H1 (cell line): ENCODE measurements around the gene C6orf120. TPM values are rescaled to one million over a fixed set of nuclear protein-coding genes. Genes with fewer than 3 reads are reported as not detected.

ENCODE experiments used
- CTCF ChIA-PET: fragments of 300-600 bp; sonication (Branson Sonifier 250); formaldehyde crosslinking; loops from one replicate; lab custom pipeline; 2021; ENCODE audit not compliant: partially characterized antibody; lab: Charles Lee
- POLR2A ChIA-PET: fragments of 300-600 bp; sonication (Branson Sonifier 250); formaldehyde crosslinking; loops from one replicate; lab custom pipeline; 2021; ENCODE audit warnings: inconsistent platforms; ENCODE audit not compliant: partially characterized antibody; lab: Charles Lee
- DNase-seq, 2 experiments: peaks; one replicate each; pipeline versions ENCODE4 v3.0.0 to v3.0.0-alpha.2; 2010 to 2022; ENCODE audit warnings: low spot score in 2 of 2, low read depth in 1 of 2, mixed read lengths in 1 of 2
- FAIRE-seq: peaks from 2 replicates; lab custom pipeline; 2011; peaks lifted over from hg19 to GRCh38; lab: Jason Lieb, UNC
- H2AFZ ChIP-seq: 2 replicates; pipeline ENCODE4 v1.8.1; 2012; ENCODE audit warnings: low read length, inconsistent platforms
- H2AK5ac ChIP-seq: 2 replicates; pipeline ENCODE4 v1.6.1; 2013; ENCODE audit warnings: low read depth, low read length
- H2BK120ac ChIP-seq: replicated peaks from 2 replicates; pipeline ENCODE3; 2013; ENCODE audit warnings: low read depth, low read length, inconsistent platforms
- H2BK12ac ChIP-seq: 2 replicates; pipeline ENCODE4 v1.6.1; 2013; ENCODE audit warnings: low read depth, low read length
- H2BK15ac ChIP-seq: 2 replicates; pipeline ENCODE4 v1.6.1; 2013; ENCODE audit warnings: low read length
- H2BK20ac ChIP-seq: 2 replicates; pipeline ENCODE4 v1.6.1; 2013; ENCODE audit warnings: low read length
- H2BK5ac ChIP-seq: 2 replicates; pipeline ENCODE4 v1.6.1; 2013; ENCODE audit warnings: low read depth, low read length
- H3K14ac ChIP-seq: 2 replicates; pipeline ENCODE4 v1.6.1; 2013; ENCODE audit warnings: inconsistent platforms; ENCODE audit not compliant: insufficient read length
- H3K18ac ChIP-seq: 2 replicates; pipeline ENCODE4 v1.6.1; 2013; ENCODE audit warnings: low read length; ENCODE audit errors: extremely low read depth
- H3K23ac ChIP-seq: 2 replicates; pipeline ENCODE4 v1.6.1; 2013; ENCODE audit warnings: inconsistent platforms; ENCODE audit not compliant: insufficient read length
- H3K23me2 ChIP-seq: 2 replicates; pipeline ENCODE4 v1.6.1; 2013; ENCODE audit warnings: low read depth, low read length
- H3K27ac ChIP-seq: 2 replicates; pipeline ENCODE4 v1.6.1; 2011; ENCODE audit warnings: low read depth, low read length, inconsistent platforms
- H3K27me3 ChIP-seq, 4 experiments: replicated peaks in 1 of 4; 1 replicate in 1 of 4; 2 replicates in 3 of 4; pipeline versions ENCODE4 v1.6.1 to v1.8.1; 2011 to 2013; ENCODE audit warnings: low read length in 3 of 4, mild to moderate bottlenecking in 3 of 4, inconsistent platforms in 2 of 4, mixed read lengths in 2 of 4, moderate library complexity in 1 of 4; ENCODE audit not compliant: control insufficient read depth in 3 of 4, insufficient read depth in 3 of 4; ENCODE audit errors: extremely low read depth in 1 of 4
- H3K36me3 ChIP-seq, 4 experiments: 2 replicates each; pipeline versions ENCODE4 v1.6.1 to v1.8.1; 2011 to 2013; ENCODE audit warnings: mild to moderate bottlenecking in 4 of 4, low read length in 3 of 4, moderate library complexity in 2 of 4, control low read depth in 1 of 4, inconsistent platforms in 1 of 4; ENCODE audit not compliant: insufficient read depth in 4 of 4, control insufficient read depth in 2 of 4
- H3K4ac ChIP-seq: replicated peaks from 2 replicates; pipeline ENCODE3; 2013; ENCODE audit warnings: low read length, low read depth, mixed read lengths, inconsistent platforms; ENCODE audit not compliant: insufficient read length
- H3K4me1 ChIP-seq, 4 experiments: replicated peaks in 1 of 4; 1 replicate in 1 of 4; 2 replicates in 3 of 4; pipeline versions ENCODE4 v1.6.1 to v1.8.1; 2011 to 2013; ENCODE audit warnings: low read length in 3 of 4, inconsistent platforms in 2 of 4, mixed read lengths in 1 of 4; ENCODE audit not compliant: insufficient read depth in 4 of 4, control insufficient read depth in 3 of 4
- H3K4me2 ChIP-seq, 2 experiments: 2 replicates each; pipeline versions ENCODE4 v1.6.1 to v1.8.1; 2011 to 2013; ENCODE audit warnings: low read depth in 2 of 2, low read length in 2 of 2, control low read depth in 1 of 2, inconsistent platforms in 1 of 2, mild to moderate bottlenecking in 1 of 2; ENCODE audit not compliant: insufficient read depth in 1 of 2
- H3K4me3 ChIP-seq, 4 experiments: fragments of 200-600, 300-600 bp in 1 of 4; sonication (generic), shearing (Covaris generic), sonication (Bioruptor Twin) in 1 of 4; 2 replicates each; pipeline versions ENCODE4 v1.5.1 to v1.8.1; 2011 to 2016; ENCODE audit warnings: low read length in 4 of 4, low read depth in 3 of 4, control low read depth in 2 of 4, inconsistent platforms in 2 of 4, mild to moderate bottlenecking in 2 of 4, mixed read lengths in 1 of 4, moderate library complexity in 1 of 4; ENCODE audit not compliant: insufficient read depth in 2 of 4; ENCODE audit errors: extremely low read depth in 1 of 4
- H3K56ac ChIP-seq: replicated peaks from 2 replicates; pipeline ENCODE3; 2013; ENCODE audit warnings: low read depth, mild to moderate bottlenecking, mixed read lengths, low read length, inconsistent platforms; ENCODE audit not compliant: insufficient read length
- H3K79me1 ChIP-seq: 2 replicates; pipeline ENCODE4 v1.6.1; 2013; ENCODE audit warnings: low read depth, low read length, control low read depth
- H3K79me2 ChIP-seq, 2 experiments: 2 replicates each; pipeline versions ENCODE4 v1.6.1 to v1.8.1; 2012 to 2013; ENCODE audit warnings: low read length in 2 of 2, mild to moderate bottlenecking in 2 of 2, inconsistent platforms in 1 of 2; ENCODE audit not compliant: insufficient read depth in 2 of 2, control insufficient read depth in 1 of 2
- H3K9ac ChIP-seq, 4 experiments: replicated peaks in 1 of 4; 1 replicate in 1 of 4; 2 replicates in 3 of 4; pipeline versions ENCODE4 v1.6.1 to v1.8.1; 2011 to 2013; ENCODE audit warnings: low read depth in 3 of 4, low read length in 3 of 4, control low read depth in 2 of 4, mild to moderate bottlenecking in 2 of 4, moderate library complexity in 2 of 4, inconsistent platforms in 1 of 4; ENCODE audit errors: extremely low read depth in 1 of 4
- H3K9me3 ChIP-seq, 2 experiments: 2 replicates each; pipeline versions ENCODE4 v1.6.1 to v1.8.1; 2012 to 2013; ENCODE audit warnings: mild to moderate bottlenecking in 2 of 2, moderate library complexity in 2 of 2, control low read depth in 1 of 2, inconsistent platforms in 1 of 2, low read depth in 1 of 2, low read length in 1 of 2, mixed read lengths in 1 of 2; ENCODE audit not compliant: insufficient read depth in 2 of 2
- H4K20me1 ChIP-seq, 2 experiments: replicated peaks in 1 of 2; 2 replicates each; pipeline versions ENCODE3 to v1.8.1; 2011 to 2013; ENCODE audit warnings: inconsistent platforms in 2 of 2, low read length in 2 of 2, mild to moderate bottlenecking in 1 of 2; ENCODE audit not compliant: insufficient read depth in 2 of 2, control insufficient read depth in 1 of 2
- H4K5ac ChIP-seq: 2 replicates; pipeline ENCODE4 v1.6.1; 2013; ENCODE audit warnings: low read length, low read depth, mixed read lengths, inconsistent platforms; ENCODE audit not compliant: insufficient read length
- H4K8ac ChIP-seq: 2 replicates; pipeline ENCODE4 v1.8.0; 2013; ENCODE audit warnings: mild to moderate bottlenecking, moderate library complexity, low read length, inconsistent platforms; ENCODE audit not compliant: insufficient read depth; ENCODE audit errors: extremely low read depth
- H4K91ac ChIP-seq: replicated peaks from 2 replicates; pipeline ENCODE3; 2013; ENCODE audit warnings: low read length, mixed read lengths, inconsistent platforms; ENCODE audit not compliant: insufficient read length
- BCL11A ChIP-seq, 2 experiments: IDR thresholded peaks; one replicate each; pipeline ENCODE4 v1.6.1; 2011; ENCODE audit warnings: low read depth in 2 of 2, low read length in 2 of 2, mild to moderate bottlenecking in 2 of 2
- CREB1 ChIP-seq: IDR thresholded peaks from 2 replicates; pipeline ENCODE4 v1.6.1; 2012; ENCODE audit warnings: inconsistent platforms
- CTBP2 ChIP-seq: IDR thresholded peaks from 2 replicates; pipeline ENCODE4 v1.7.0; 2011; ENCODE audit warnings: borderline replicate concordance, mild to moderate bottlenecking, moderate library complexity, mixed read lengths, low read length; ENCODE audit not compliant: insufficient read depth, insufficient read length
- HDAC2 ChIP-seq, 2 experiments: fragments of 300-600 bp in 1 of 2; sonication (generic) in 1 of 2; IDR thresholded peaks; 2 replicates each; pipeline ENCODE4 v1.6.1; 2011 to 2012; ENCODE audit warnings: low read depth in 2 of 2, low read length in 2 of 2, mild to moderate bottlenecking in 2 of 2, moderate library complexity in 2 of 2, borderline replicate concordance in 1 of 2, inconsistent platforms in 1 of 2
- RNF2 ChIP-seq: fragments of 200-900, 300-1000 bp; sonication (generic); IDR thresholded peaks from 2 replicates; pipeline ENCODE4 v1.7.1; 2016; ENCODE audit warnings: borderline replicate concordance, low read depth, mild to moderate bottlenecking, antibody characterized with exemption, low read length; ENCODE audit not compliant: poor library complexity, severe bottlenecking; ENCODE audit errors: missing control alignments
- SIN3A ChIP-seq, 2 experiments: IDR thresholded peaks in 1 of 2; conservative IDR thresholded peaks in 1 of 2; 2 replicates each; pipeline ENCODE4 v1.6.1; 2011 to 2012; ENCODE audit warnings: low read length in 2 of 2, improper control_type of control experiment in 1 of 2, low read depth in 1 of 2, mild to moderate bottlenecking in 1 of 2
- WGBS, 2 experiments: shearing (Covaris generic) in 1 of 2; methylation state at CpG; one replicate each; pipeline versions ENCODE4 v1.1.6 to v1.1.7; 2013 to 2015; ENCODE audit warnings: low lambda C conversion rate in 2 of 2, mixed read lengths in 2 of 2, inconsistent platforms in 1 of 2, low coverage in 1 of 2, missing lambda C conversion rate in 1 of 2; ENCODE audit not compliant: insufficient replicate concordance in 2 of 2, insufficient coverage in 1 of 2, insufficient read length in 1 of 2; ENCODE audit errors: extremely low coverage in 1 of 2, missing lambda C conversion rate in 1 of 2; 5-methylcytosine and 5-hydroxymethylcytosine counted together
- polyA plus RNA-seq, 7 experiments: library from polyadenylated mRNA; depleted of rRNA in 3 of 7; stranded (reverse) in 5 of 7; unstranded in 2 of 7; fragments of >200 nt in 5 of 7; fragments of 200-250 nt in 2 of 7; gene quantifications; 1 replicate in 5 of 7; 2 replicates in 1 of 7; 4 replicates in 1 of 7; pipeline versions ENCODE4 v1.2.1 to v1.2.3, GENCODE V29; 2011 to 2013; ENCODE audit warnings: missing spikeins in 2 of 7, mixed read lengths in 2 of 7
- total RNA-seq: library from RNA; stranded (reverse); fragmentation: NEBNext Ultra II Directional; extraction: Animal tissue kit (Norgen Biotek cat#: 25700); gene quantifications from 2 replicates; pipeline ENCODE4 v1.2.1, GENCODE V29; 2021
- TF ChIP-seq, protein P1 (sequence below): IDR thresholded peaks from 2 replicates; pipeline ENCODE4 v1.6.1; 2012; ENCODE audit warnings: inconsistent platforms
- TF ChIP-seq, protein P2 (sequence below): IDR thresholded peaks from 2 replicates; pipeline ENCODE4 v1.6.1; 2012; ENCODE audit warnings: low read length, inconsistent platforms

The C6orf120 gene
- total and polyA plus RNA-seq, 2 of the 8 experiments (the other 6 are each of a cell fraction or from before 2014, with no cell fraction given) = 16.2 to 30.6 TPM

DNA sequence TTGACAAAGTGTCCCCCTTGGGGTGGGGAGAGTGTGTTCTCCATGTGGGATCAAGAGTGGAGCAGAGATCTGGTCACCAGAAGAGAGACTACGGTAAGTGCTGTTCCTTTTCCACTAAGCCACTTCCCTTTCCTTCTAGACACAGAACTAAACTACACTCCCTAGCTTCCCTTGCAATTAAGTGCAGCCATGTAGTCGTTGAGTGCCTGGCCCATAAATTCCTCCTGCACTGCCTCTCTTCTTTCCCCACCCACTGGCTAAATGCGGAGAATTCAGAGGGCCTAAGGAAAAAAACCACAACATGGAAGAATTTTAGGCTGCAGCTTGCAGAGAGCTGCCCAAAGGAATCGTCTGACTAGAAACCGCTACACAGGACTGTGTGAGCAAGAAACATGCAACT is 1.6 kb upstream of the C6orf120 start:
- H3K79me2 ChIP-seq = peaks cover 3 to 77% of the 10 kb centered on the region in 2 experiments
- H3K27ac ChIP-seq = no peak overlapping the region
- TF ChIP-seq RNF2 (no peak), CTBP2 (no peak), SIN3A (conservative IDR thresholded peaks at IDR 0.05 in 1 of 2, IDR thresholded peaks at IDR 0.05 in 1 of 2; ENCODE audit: low read depth in 1 of 2, low read length in 2 of 2) (no peak), CREB1 (no peak), HDAC2 (IDR thresholded peaks at IDR 0.05; ENCODE audit: borderline replicate concordance in 1 of 2, low read depth in 2 of 2, low read length in 2 of 2) (no peak), BCL11A (IDR thresholded peaks at IDR 0.05; ENCODE audit: low read depth in 2 of 2, low read length in 2 of 2) (no peak)
- TF ChIP-seq, protein P1, sequence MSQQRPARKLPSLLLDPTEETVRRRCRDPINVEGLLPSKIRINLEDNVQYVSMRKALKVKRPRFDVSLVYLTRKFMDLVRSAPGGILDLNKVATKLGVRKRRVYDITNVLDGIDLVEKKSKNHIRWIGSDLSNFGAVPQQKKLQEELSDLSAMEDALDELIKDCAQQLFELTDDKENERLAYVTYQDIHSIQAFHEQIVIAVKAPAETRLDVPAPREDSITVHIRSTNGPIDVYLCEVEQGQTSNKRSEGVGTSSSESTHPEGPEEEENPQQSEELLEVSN = no peak
- TF ChIP-seq, protein P2, sequence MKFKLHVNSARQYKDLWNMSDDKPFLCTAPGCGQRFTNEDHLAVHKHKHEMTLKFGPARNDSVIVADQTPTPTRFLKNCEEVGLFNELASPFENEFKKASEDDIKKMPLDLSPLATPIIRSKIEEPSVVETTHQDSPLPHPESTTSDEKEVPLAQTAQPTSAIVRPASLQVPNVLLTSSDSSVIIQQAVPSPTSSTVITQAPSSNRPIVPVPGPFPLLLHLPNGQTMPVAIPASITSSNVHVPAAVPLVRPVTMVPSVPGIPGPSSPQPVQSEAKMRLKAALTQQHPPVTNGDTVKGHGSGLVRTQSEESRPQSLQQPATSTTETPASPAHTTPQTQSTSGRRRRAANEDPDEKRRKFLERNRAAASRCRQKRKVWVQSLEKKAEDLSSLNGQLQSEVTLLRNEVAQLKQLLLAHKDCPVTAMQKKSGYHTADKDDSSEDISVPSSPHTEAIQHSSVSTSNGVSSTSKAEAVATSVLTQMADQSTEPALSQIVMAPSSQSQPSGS = no peak

More for the DNA sequence above, 1.6 kb upstream of the C6orf120 start:
- no peak for FAIRE-seq
- Histone ChIP-seq H3K9ac (no peak overlapping the region), H3K14ac (no peak overlapping the region), H3K9me3 (no peaks in the 10 kb centered on the region; a peak in 1 of 4 replicates), H2AK5ac (no peak overlapping the region), H2BK12ac (no peak overlapping the region), H3K36me3 (peaks cover 0 to 9% (median under 1%) of the 10 kb centered on the region in 4 experiments; a peak in 3 of 8 replicates), H4K91ac (no peak overlapping the region), H2BK15ac (no peak overlapping the region), H3K56ac (no peak overlapping the region), H3K23me2 (peaks cover 5% of the 10 kb centered on the region; the same call in 1 of the 2 replicates), H3K23ac (no peak overlapping the region), H3K4me2 (peak overlapping the region; percentile 91 to 96; a peak in 3 of 4 replicates), H4K8ac (no peak overlapping the region), H2BK120ac (no peak overlapping the region), H4K20me1 (peaks cover 4 to 14% of the 10 kb centered on the region in 2 experiments), H3K18ac (no peak overlapping the region), H3K4me1 (peaks cover 0 to 16% (median 5%) of the 10 kb centered on the region in 4 experiments; a peak in 2 of 7 replicates), H3K4ac (no peak overlapping the region), H3K27me3 (no peaks in the 10 kb centered on the region), H3K79me1 (peaks cover 20% of the 10 kb centered on the region), H2BK20ac (0 out of 2 replicates have a peak overlapping the region, but pooled peaks have one; percentile 43), H2BK5ac (no peak overlapping the region), H2AFZ (no peak overlapping the region), H3K4me3 (peak overlapping the region; percentile 6 to 94 (median 44); a peak in 3 of 8 replicates), H4K5ac (no peak overlapping the region)
- ChIA-PET POLR2A (interaction anchor here (1.3 to 6.3 kb wide), 3 partner anchors 9 to 17 kb away, joined by 4 to 41 read pairs (median 22); no protein-coding TSS in a partner anchor), CTCF (interaction anchor here (0.5 to 1.7 kb wide), 4 partner anchors 22 to 279 kb away, joined by 3 to 4 read pairs (median 3); no protein-coding TSS in a partner anchor)
- no peak for DNase-seq
- WGBS, 2 experiments = 55% methylated on average over 5 of the region's 5 CpGs; no CpG with 5 or more reads in 1 of the 2 experiments
